ENCODE measurements around the gene DUSP11.

GRCh38 chr2:73822276-73822675, 42.4 kb upstream of the DUSP11 start:
- TF ChIP-seq CTCF (IDR thresholded peaks at IDR 0.05): no peak
- no peak for TF ChIP-seq ZFX (IDR thresholded peaks at IDR 0.05; ENCODE audit: borderline replicate concordance)
